NT2/D1 (cell line): ENCODE data around the gene TK2.

Source experiments
- DNase-seq: peaks from one replicate; pipeline ENCODE4 v3.0.0-alpha.2; 2011; ENCODE audit warnings: low read depth, low spot score
- H3K27me3 ChIP-seq: 2 replicates; pipeline ENCODE4 v1.6.0; 2011; ENCODE audit warnings: mild to moderate bottlenecking; ENCODE audit not compliant: insufficient read length, insufficient read depth
- H3K36me3 ChIP-seq: 2 replicates; pipeline ENCODE4 v1.6.1; 2011; ENCODE audit warnings: mild to moderate bottlenecking, low read length, mixed read lengths; ENCODE audit not compliant: insufficient read depth, insufficient read length
- H3K4me1 ChIP-seq: 2 replicates; pipeline ENCODE4 v1.5.1; 2011; ENCODE audit not compliant: insufficient read depth, insufficient read length
- H3K4me3 ChIP-seq: 2 replicates; pipeline ENCODE4 v1.5.1; 2011; ENCODE audit warnings: low read depth; ENCODE audit not compliant: insufficient read length
- H3K9ac ChIP-seq: 2 replicates; pipeline ENCODE4 v1.6.0; 2011; ENCODE audit warnings: low read depth; ENCODE audit not compliant: insufficient read length
- H3K9me3 ChIP-seq: 2 replicates; pipeline ENCODE4 v1.5.1; 2011; ENCODE audit warnings: mild to moderate bottlenecking, low read length; ENCODE audit not compliant: insufficient read depth
- SUZ12 ChIP-seq: IDR thresholded peaks from 2 replicates; pipeline ENCODE4 v1.6.1; 2011; ENCODE audit not compliant: insufficient read length, insufficient read depth; ENCODE audit errors: extremely low read depth
- YY1 ChIP-seq: IDR thresholded peaks from 2 replicates; pipeline ENCODE4 v1.6.1; 2011; ENCODE audit not compliant: insufficient read length, insufficient read depth
- ZNF274 ChIP-seq: IDR thresholded peaks from 2 replicates; pipeline ENCODE4 v1.6.1; 2011; ENCODE audit warnings: mild to moderate bottlenecking, low read depth, low read length

TK2 gene

GRCh38 chr16:66580605-66581209 is 30.8 kb upstream of the TK2 start:
- no peaks in the 10 kb centered on the region for H3K36me3 ChIP-seq
- no peaks in the 10 kb centered on the region for H3K27me3 ChIP-seq
- H3K4me1 ChIP-seq, result peaks cover 10% of the 10 kb centered on the region
- no peaks in the 10 kb centered on the region for H3K9me3 ChIP-seq
- no peak overlapping the region for H3K9ac ChIP-seq
- TF ChIP-seq ZNF274 (no peak), YY1 (no peak), SUZ12 (no peak)
- no peak overlapping the region for H3K4me3 ChIP-seq
- no peak for DNase-seq

- Histone ChIP-seq H3K36me3 (no peaks in the 10 kb centered on the region), H3K9me3 (no peaks in the 10 kb centered on the region), H3K27me3 (no peaks in the 10 kb centered on the region), H3K4me3 (no peak within 1 kb of the TSS), H3K4me1 (peaks cover 10% of the 10 kb centered on the region), H3K9ac (no peak within 1 kb of the TSS)
- no peak for TF ChIP-seq YY1
- TF ChIP-seq ZNF274, result no peak
- TF ChIP-seq SUZ12, result no peak
- no peak for DNase-seq
These were observed 29.0 kb upstream of the TK2 start, which contains the start of gene CMTM2 for GRCh38 chr16:66578651-66579531. CMTM2 (plus strand) TSS chr16:66579463; CDS start chr16:66579608, 145 bp downstream.

GRCh38 chr16:66576296-66576695 is 26.4 kb upstream of the TK2 start:
- H3K4me1 ChIP-seq, result peaks cover 10% of the 10 kb centered on the region
- H3K9ac ChIP-seq, result no peak overlapping the region
- no peak for TF ChIP-seq YY1
- no peak for TF ChIP-seq ZNF274
- no peak for TF ChIP-seq SUZ12
- H3K27me3 ChIP-seq, result peaks cover 3% of the 10 kb centered on the region
- H3K4me3 ChIP-seq, result no peak overlapping the region
- H3K36me3 ChIP-seq, result no peaks in the 10 kb centered on the region
- DNase-seq, result no peak
- H3K9me3 ChIP-seq, result no peaks in the 10 kb centered on the region

- Histone ChIP-seq H3K36me3 (no peaks in the 10 kb centered on the region), H3K9me3 (no peaks in the 10 kb centered on the region), H3K4me3 (no peak overlapping the region), H3K9ac (no peak overlapping the region), H3K27me3 (peaks cover 3% of the 10 kb centered on the region), H3K4me1 (peaks cover 5% of the 10 kb centered on the region)
- DNase-seq, result no peak
- TF ChIP-seq SUZ12, result no peak
- TF ChIP-seq ZNF274, result no peak
- no peak for TF ChIP-seq YY1
These were observed 25.1 kb upstream of the TK2 start for GRCh38 chr16:66575060-66575459.

- TF ChIP-seq SUZ12 (no peak), ZNF274 (no peak), YY1 (no peak)
- H3K4me3 ChIP-seq, result no peak overlapping the region
- H3K9me3 ChIP-seq, result no peaks in the 10 kb centered on the region
- H3K4me1 ChIP-seq, result peaks cover 2% of the 10 kb centered on the region
- H3K36me3 ChIP-seq, result no peaks in the 10 kb centered on the region
- H3K9ac ChIP-seq, result no peak overlapping the region
- DNase-seq, result no peak
- peaks cover 3% of the 10 kb centered on the region for H3K27me3 ChIP-seq
These were observed 24.6 kb upstream of the TK2 start for GRCh38 chr16:66574531-66574930.

GRCh38 chr16:66574081-66574480 is 24.2 kb upstream of the TK2 start:
- Histone ChIP-seq H3K9me3 (no peaks in the 10 kb centered on the region), H3K4me1 (peaks cover 2% of the 10 kb centered on the region), H3K4me3 (no peak overlapping the region), H3K36me3 (no peaks in the 10 kb centered on the region), H3K9ac (no peak overlapping the region), H3K27me3 (peaks cover 3% of the 10 kb centered on the region)
- TF ChIP-seq SUZ12 (no peak), YY1 (no peak), ZNF274 (no peak)
- no peak for DNase-seq

- H3K4me1 ChIP-seq, result no peaks in the 10 kb centered on the region
- H3K4me3 ChIP-seq, result no peak overlapping the region
- no peak overlapping the region for H3K9ac ChIP-seq
- H3K36me3 ChIP-seq, result no peaks in the 10 kb centered on the region
- H3K27me3 ChIP-seq, result peaks cover 8% of the 10 kb centered on the region
- TF ChIP-seq SUZ12 (no peak), ZNF274 (no peak)
- no peaks in the 10 kb centered on the region for H3K9me3 ChIP-seq
- no peak for DNase-seq
These were observed 22.4 kb upstream of the TK2 start for GRCh38 chr16:66572356-66572755.
